GM12878 (cell line): Measurements from ENCODE around the gene NCBP2L. TPM values are rescaled to one million over a fixed set of nuclear protein-coding genes. Genes with fewer than 3 reads are reported as not detected.

Experiments
- IKZF2 ChIP-seq, 2 experiments: fragments of 450-650 bp; IDR thresholded peaks; 2 replicates each; pipeline ENCODE4 v1.6.1; 2017; ENCODE audit warnings: mild to moderate bottlenecking in 2 of 2, moderate library complexity in 2 of 2
- JUND ChIP-seq: IDR thresholded peaks from 2 replicates; pipeline ENCODE4 v1.6.1; 2012; ENCODE audit warnings: low read depth, mild to moderate bottlenecking, low read length, improper control_type of control experiment, moderate library complexity
- NFXL1 ChIP-seq: fragments of 450-650 bp; IDR thresholded peaks from 2 replicates; pipeline ENCODE4 v1.6.1; 2017; ENCODE audit warnings: antibody characterized with exemption, mild to moderate bottlenecking, borderline replicate concordance
- PAX5 ChIP-seq: IDR thresholded peaks from 2 replicates; pipeline ENCODE4 v1.6.1; 2011; ENCODE audit warnings: low read depth, low read length, borderline replicate concordance
- RELA ChIP-seq: fragments of 450-650 bp; IDR thresholded peaks from 2 replicates; pipeline ENCODE4 v1.8.0; 2014; ENCODE audit warnings: borderline replicate concordance; ENCODE audit not compliant: partially characterized antibody
- REST ChIP-seq: IDR thresholded peaks from 2 replicates; pipeline ENCODE4 v1.6.1; 2012; ENCODE audit warnings: mild to moderate bottlenecking, low read depth, low read length
- SMC3 ChIP-seq: IDR thresholded peaks from 2 replicates; pipeline ENCODE4 v1.6.1; 2011; ENCODE audit warnings: low read length, improper control_type of control experiment, borderline replicate concordance
- SUZ12 ChIP-seq: fragments of 200-600 bp; sonication (generic); IDR thresholded peaks from one replicate; pipeline ENCODE4 v1.6.1; 2018; ENCODE audit warnings: antibody characterized with exemption, mild to moderate bottlenecking; ENCODE audit not compliant: unreplicated experiment
- polyA plus RNA-seq, 11 experiments: library from polyadenylated mRNA; depleted of rRNA in 4 of 11; unstranded in 6 of 11; stranded (reverse) in 5 of 11; fragments of >200 nt; fragmentation: Nextera tagmentation in 4 of 11; fragmentation: Illumina TruSeq in 1 of 11; extraction: Ambion mirVana in 4 of 11; extraction: Trizol in 1 of 11; gene quantifications; 1 replicate in 1 of 11; 2 replicates in 10 of 11; pipeline versions ENCODE4 v1.2.1 to v1.2.3, GENCODE V29; 2011 to 2016; ENCODE audit warnings: inconsistent platforms in 2 of 11, missing spikeins in 2 of 11, low read depth in 1 of 11
- total RNA-seq, 4 experiments: library from RNA; depleted of rRNA in 3 of 4; stranded (reverse); fragments of >200 nt in 3 of 4; fragmentation: Illumina TruSeq in 1 of 4; extraction: Trizol in 1 of 4; gene quantifications; 2 replicates each; pipeline versions ENCODE4 v1.2.1 to v1.2.3, GENCODE V29; 2013 to 2021

Gene NCBP2L
- total and polyA plus RNA-seq, 10 of the 15 experiments (the other 5 are each of a cell fraction or from before 2014, with no cell fraction given) = not detected

DNA sequence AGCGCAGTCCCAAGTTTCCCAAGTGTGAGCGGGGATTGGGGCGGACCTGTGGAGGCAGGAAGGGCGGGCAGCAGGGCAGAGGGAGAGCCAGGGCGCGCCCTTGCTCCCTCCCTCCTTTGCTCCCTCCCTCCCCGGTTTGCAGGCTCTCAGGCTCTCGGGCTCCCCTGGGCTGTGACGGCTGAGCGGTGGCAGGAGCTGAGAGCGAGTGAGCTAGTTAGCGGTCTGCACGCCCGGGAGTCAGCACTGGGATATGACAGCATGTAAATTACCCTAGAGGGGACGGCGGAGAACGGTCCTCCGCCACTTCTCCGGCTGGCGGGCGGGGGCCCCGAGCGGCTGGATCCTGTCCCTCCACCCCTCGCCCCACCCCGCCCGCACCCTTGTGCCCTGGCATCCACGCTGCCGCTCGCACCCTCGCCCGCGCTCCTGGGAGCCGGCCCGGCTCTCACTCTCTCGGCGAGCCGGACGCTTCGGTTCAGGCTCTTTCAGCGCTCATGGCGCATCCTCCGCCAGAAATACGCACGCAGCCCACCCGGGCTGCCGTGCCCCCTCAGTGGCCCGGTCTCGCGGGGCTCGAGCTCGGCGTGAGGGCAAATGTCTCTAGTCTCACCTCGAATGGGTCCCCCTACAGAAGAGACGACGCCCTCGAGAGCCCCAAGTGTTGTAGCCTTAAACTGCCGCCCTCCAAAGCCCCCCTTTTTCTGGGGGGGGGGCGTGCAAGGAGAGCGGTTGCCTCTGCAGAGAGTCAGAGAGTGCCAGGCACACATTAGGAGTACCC lies 1.6 kb upstream of the NCBP2L start, which contains the start of gene TSC22D3 (continued):
- no peak for TF ChIP-seq REST
- no peak for TF ChIP-seq RELA
- peak in 1 of 2 experiments; percentile 56; a peak in 3 of 4 replicates for TF ChIP-seq IKZF2 (IDR thresholded peaks at IDR 0.05)
- TF ChIP-seq JUND = no peak
- TF ChIP-seq NFXL1 = no peak
- TF ChIP-seq SMC3 = no peak
- no peak for TF ChIP-seq PAX5
- TF ChIP-seq SUZ12 = no peak
